ENCODE data around the gene BARX2.

GRCh38 chr11:129331217-129331616 is 44.4 kb upstream of the BARX2 start:
- TF ChIP-seq NFIC (IDR thresholded peaks at IDR 0.05), result no peak
- TF ChIP-seq RAD21 (IDR thresholded peaks at IDR 0.05; ENCODE audit: low read depth), result no peak
- no peak for TF ChIP-seq MAX (IDR thresholded peaks at IDR 0.05)
- no peak for TF ChIP-seq EP300 (IDR thresholded peaks at IDR 0.05; ENCODE audit: borderline replicate concordance)
- no peak for TF ChIP-seq TAF1 (IDR thresholded peaks at IDR 0.05; ENCODE audit: low read depth)
- no peak for TF ChIP-seq ZBTB7A (IDR thresholded peaks at IDR 0.05; ENCODE audit: low read depth)
- TF ChIP-seq REST (IDR thresholded peaks at IDR 0.05; ENCODE audit: low read depth), result no peak
- no peak for TF ChIP-seq TCF12 (IDR thresholded peaks at IDR 0.05; ENCODE audit: low read depth)
- no peak for TF ChIP-seq EGR1 (IDR thresholded peaks at IDR 0.05)
- no peak for TF ChIP-seq YY1 (IDR thresholded peaks at IDR 0.05; ENCODE audit: low read depth)

Data from Ishikawa (cell line).